Stimulated activated CD4-positive, alpha-beta T cell treated with anti-CD3 and anti-CD28 coated beads, Interleukin-1b, Interleukin-23, amount 100 ng/mL, for 4 hours (primary cell): Measurements from ENCODE around the gene VIPR2.
"Not testable (repeated sequence)": the region's sequence is repeated elsewhere in the genome, so short reads cannot be mapped to it uniquely, and the experiment has no call there.

Experiments used
- DNase-seq, 2 donors: peaks; one replicate each; pipeline ENCODE4 v3.0.0-alpha.2; 2020; ENCODE audit warnings: low read depth in 2 of 2

The VIPR2 gene

DNA sequence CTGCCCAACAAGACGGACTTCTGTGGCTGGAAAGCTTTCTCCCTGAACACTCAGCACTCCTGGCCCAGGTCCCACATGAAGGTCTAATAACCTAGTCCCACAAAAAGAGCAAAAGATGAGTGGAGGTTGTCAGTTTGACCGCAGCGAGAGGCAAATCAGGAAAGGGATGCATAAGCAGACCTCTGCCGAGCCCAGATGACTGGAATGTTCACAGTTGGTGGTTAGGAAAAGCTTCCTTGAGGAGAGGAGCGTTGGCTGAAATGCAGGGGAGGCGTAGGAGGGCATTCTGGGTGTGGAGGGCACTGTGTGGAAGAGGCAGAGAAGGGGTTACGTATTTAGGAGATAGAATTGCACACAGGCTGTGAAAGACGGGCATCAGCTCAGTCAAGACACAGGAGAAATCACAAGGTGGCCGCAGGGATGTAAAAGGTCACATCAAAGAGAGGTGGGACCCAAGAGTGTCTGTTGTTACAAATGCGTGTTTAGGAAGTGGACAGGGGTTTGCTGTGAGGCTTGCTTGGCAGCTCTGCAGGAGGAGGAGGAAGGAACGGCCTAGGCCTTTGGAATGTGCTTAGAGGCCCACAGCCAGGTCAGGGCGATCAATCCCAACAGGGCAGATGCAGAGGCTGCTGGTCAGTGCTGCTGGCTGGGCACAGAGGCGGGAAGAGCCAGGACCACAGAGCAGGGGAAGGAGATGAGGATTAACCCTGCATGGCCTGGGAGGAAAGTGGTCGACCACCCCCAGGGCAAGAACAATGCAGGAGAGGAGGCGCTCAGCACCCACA lies 133.5 kb downstream of the VIPR2 start:
- no peak for DNase-seq

DNA sequence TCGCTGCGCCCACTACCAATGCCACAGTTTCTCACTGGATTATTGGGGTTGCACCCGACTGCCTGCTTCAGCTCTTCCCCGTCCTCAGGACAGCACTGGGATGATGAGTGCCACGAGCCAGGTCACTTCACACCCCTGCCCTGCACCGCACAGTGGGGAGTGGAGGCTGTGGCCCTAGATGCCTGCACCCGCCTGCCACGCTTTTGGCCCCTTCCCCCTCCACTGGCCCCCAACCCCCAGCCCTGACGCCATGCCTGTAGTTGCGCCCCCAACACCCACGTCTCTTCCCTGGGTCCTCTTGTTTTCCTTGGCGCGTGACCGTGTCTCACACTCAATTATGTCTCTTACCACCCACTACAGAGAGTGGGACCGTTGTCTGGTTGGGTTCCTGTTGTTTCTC lies 134.3 kb downstream of the VIPR2 start:
- no peak for DNase-seq

DNA sequence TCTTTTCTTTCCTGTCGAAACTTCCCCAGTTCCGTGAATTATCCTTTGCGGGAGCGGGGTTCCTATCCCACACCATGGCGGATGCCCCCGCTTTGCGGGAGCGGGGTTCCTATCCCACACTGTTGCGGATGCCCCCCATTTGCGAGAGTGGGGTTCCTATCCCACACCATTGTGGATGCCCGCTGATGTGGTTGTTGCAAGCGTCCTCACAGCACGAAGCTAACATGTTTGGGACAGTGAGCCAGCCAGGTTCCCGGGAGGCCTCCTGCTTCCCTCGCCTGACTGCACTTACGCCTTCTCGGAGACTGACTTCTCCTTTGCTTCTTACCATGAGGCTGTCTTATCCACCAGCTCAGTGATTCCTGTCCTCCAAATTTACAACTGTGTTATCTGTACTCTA lies 134.7 kb downstream of the VIPR2 start:
- no peak for DNase-seq

DNA sequence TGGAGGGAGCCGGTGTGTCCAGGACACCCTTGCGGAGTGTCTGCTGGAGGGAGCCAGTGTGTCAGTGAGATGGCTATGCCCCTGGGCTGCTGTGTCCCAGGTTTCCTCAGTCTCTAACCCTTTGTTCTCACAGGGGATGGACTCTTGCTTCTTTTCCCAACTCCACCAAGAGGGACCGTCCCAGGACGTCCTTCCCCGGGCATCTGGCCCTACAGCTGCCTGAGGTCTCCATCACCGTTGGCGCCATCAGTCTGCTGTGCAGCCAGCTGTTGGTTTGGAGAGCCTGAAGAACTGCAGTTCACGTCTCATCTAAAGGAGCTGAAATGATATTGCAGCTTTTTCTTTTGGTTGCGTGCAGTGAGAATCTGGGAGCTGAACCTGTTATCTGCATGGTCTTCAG lies 136.2 kb downstream of the VIPR2 start:
- DNase-seq = no peak

DNA sequence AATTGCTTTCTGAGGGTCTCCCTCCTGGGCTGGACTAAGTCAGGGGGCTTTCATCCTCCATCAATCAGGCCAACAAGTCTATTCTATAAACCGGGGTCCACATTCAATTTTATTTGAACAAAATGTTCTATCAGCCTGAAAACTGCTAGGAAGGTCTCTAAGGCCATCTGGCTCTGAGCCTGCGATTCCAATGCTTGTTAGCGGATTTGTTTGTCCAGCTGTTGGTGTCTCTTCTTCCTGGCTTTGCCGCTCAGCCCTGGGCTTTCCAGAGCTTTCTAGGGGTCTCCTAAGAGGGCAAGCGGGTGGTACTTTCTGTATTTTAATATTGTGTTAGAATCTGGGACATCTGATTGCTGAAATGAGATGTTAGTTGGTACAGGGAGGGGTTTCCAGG lies 136.7 kb downstream of the VIPR2 start:
- no peak for DNase-seq

DNA sequence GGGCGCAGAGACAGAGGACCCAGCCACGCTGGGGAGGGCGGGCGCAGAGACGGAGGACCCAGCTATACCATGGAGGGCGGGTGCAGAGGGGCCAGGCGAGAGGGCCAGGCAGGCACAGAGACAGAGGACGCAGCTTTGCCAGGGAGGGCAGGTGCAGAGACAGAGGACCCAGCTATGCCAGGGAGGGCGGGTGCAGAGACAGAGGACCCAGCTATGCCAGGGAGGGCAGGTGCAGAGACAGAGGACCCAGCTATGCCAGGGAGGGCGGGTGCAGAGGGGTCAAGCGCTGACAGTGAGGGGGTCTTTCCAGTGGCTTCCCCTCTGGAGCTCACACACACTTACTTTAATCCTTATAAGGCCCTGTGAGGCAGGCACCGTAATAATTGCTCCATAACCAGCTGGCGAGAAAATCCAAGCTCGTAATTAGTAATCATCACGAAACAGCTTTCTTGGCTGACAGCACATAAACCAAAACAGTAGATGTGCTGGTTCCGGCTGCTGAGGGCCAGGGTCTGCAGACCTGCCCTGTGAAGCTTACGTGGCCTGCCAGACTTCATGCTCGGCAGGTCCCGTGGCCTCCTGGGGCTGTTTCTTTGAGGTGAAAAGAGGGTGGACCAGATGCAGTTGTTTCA lies 137.2 kb downstream of the VIPR2 start:
- DNase-seq = no peak

DNA sequence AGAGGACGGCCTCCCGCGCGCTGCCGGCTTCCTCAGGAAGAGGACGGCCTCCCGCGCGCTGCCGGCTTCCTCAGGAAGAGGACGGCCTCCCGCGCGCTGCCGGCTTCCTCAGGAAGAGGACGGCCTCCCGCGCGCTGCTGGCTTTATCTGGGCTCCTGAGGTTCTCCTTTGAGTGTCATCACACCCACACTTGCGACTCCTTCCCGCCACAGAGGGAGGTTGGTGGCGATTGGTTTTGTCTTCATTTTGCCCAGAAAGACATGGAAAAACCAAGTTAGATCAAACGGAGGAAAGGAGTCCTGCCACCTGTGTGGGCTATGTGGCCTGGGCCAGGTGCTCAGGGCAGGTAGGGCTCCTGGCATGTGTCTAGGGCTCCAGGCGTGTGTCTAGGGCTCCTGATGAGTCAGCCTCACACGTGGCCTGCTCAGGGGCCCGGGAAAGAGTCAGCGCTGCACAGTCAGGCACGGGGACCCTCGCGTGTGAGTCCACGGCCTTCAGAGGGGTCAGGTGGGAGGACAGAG lies 138.0 kb downstream of the VIPR2 start:
- no peak for DNase-seq

DNA sequence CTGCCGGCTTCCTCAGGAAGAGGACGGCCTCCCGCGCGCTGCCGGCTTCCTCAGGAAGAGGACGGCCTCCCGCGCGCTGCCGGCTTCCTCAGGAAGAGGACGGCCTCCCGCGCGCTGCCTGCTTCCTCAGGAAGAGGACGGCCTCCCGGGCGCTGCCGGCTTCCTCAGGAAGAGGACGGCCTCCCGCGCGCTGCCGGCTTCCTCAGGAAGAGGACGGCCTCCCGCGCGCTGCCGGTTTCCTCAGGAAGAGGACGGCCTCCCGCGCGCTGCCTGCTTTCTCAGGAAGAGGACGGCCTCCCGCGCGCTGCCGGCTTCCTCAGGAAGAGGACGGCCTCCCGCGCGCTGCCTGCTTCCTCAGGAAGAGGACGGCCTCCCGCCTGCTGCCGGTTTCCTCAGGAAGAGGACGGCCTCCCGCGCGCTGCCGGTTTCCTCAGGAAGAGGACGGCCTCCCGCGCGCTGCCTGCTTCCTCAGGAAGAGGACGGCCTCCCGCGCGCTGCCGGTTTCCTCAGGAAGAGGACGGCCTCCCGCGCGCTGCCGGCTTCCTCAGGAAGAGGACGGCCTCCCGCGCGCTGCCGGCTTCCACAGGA lies 138.6 kb downstream of the VIPR2 start:
- not testable (repeated sequence) for DNase-seq

DNA sequence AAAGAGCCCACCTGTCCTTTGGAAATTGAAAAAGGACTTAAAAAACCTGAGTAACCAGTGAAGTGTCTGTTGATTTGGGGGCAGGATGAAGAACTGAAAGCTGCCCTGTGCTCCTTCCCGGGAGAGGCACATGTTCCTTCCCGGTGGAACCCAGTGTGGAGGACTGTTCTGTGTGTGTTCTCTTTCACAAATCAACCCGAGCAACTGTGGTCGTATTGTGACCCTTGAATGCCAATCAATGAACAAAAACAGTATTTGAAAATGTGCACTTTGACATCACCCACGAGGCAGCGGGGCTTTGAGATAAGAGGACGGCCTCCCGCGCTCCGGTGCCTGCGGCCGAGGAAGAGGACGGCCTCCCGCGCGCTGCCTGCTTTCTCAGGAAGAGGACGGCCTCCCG lies 139.0 kb downstream of the VIPR2 start:
- no peak for DNase-seq

DNA sequence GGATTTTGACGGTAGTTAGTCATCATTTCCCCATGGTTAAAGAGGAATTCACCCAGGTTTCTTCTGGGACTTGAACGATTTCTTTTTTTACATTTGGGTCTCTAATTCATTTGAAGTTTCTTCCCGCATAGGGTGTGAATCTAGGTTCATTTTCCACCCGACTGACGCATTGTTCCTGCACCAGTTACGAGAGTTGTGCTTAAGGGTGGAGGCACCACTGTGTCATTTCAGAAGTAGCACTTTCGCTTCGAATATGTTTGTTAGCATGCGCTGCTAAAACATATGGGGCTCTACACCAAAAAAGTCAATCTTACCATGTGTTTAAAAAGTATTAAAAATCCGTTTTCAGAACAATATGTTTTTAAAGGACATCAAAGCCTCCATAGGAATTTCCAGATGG lies 140.3 kb downstream of the VIPR2 start:
- DNase-seq = no peak

DNA sequence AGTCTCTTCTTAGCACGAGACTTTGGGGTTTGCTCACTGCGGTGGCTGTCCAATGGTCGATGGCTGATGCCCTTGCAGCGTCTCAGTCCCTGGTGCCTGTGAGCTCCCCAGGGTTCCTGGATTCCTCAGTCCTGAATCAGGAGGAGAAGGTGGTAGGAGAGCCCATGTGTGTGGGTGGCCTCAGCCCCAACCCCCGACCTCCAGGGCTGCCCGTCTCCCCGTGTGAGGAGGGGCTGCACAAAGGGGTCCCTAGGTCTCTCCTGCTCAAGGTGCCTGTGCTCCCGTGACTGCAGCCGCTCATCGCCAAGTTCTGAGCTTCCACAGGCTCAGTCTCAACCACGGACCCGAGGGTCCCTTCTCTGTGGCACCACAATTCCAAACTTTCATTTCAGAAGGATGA lies 142.9 kb downstream of the VIPR2 start:
- no peak for DNase-seq

DNA sequence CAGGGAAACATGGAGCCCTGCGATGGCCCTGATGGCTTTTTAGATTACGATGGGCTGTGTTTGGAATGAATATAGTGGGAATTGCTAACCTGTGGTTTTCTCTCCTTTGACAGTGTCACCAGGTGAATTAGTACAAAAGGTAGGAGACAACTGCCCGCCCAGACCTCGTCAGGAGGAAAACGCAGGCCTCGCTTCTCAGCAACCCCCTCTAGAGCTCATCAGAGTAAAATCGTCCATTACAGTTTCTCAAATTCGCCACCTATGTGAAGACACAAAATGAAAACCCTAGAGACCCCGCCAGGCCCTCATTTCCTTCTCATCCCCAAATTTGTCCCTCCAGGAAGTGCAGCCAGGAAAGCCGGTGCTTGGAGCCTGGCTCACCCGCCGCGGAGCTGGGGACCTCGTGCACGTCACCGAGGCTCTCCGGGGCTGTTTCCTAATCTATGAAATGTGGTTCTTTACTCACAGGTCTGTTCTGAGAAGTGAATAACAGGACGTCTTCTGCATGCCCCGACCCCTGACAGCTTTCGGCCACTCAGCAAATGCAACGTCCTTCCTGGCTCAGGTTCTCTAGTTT lies 143.7 kb downstream of the VIPR2 start:
- DNase-seq = no peak

DNA sequence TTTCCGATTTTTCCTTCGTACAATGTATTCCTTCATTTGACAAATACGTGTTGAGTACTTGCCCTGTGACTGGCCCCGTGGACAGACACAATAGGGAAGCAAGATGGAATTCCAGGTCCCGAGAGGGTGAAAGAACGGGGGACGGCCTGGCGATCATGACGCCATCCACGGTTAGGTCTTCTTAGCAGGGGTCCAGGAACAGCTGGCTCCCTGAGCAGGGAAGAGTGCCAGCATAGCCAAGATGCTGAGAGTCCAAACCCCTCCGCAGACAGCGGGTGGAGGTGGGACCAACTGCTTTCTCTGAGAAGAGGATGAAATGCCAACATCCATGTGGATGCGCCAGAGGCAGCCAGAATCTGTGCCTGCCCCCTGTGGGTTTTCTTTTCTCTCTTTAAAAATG lies 144.6 kb downstream of the VIPR2 start:
- no peak for DNase-seq

DNA sequence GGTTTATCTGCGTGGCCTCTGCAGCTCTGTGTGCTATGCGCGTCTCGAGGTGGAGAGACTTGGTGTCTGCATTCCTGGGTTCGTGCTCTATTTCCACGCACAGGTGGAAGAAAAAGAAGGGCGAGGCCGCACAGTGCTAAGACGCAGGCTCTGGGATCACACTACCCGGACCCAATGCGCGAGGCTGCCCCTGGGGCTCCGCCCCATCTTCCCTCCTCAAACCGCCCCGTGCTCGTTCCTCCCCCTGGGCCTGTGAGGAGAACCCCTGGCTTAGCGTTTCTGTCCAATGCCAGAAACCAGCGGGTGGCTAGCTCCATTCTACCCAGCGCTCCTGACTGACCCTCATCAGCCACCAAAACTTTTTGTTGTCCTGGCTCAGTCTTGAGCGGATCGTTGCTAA lies 145.2 kb downstream of the VIPR2 start:
- no peak for DNase-seq

DNA sequence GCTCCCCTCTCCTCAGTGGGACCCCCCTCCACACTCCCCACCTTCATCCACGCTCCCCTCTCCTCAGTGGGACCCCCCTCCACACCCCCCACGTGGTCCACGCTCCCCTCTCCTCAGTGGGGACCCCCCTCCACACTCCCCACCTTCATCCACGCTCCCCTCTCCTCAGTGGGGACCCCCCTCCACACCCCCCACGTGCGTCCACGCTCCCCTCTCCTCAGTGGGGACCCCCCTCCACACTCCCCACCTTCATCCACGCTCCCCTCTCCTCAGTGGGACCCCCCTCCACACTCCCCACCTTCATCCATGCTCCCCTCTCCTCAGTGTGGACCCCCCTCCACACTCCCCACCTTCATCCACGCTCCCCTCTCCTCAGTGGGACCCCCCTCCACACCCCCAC lies 146.4 kb downstream of the VIPR2 start:
- DNase-seq = not testable (repeated sequence)

DNA sequence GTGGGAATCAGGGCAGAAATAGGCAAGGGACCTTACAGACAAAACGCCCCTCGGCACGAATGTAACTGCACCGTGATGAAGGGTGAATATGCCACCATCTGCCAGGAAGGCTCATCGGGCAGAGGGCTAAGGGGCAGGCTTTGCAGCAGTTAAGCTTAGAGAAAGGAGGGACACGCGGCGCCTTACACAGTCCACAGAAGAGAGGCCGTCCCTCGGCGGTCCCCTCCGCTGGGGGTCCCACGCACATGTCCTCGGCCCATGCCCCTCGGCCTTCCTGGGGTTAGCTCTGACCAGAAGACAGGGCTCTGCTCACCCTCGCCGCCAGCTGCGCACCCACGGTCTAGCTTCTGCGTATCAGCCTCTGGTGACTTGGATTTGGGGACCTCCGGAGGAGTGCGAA lies 147.2 kb downstream of the VIPR2 start:
- no peak for DNase-seq

DNA sequence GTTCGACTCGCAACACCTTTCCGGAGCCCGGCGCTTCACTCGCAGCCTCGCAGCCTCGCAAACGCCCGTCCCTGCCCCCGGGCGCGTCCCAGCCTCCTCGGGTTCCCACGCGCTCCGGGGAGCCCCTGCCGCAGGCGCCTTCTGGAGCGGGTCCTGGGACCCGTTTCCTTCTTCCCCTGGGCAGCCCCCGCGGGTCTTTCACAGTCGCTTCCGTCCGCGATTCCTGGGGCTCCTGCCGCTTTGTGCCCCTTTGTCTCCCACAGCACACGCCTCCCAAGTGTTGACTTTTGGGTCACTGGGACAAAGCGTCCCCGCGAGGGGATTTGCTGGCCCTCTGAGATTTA lies 147.6 kb downstream of the VIPR2 start:
- no peak for DNase-seq

DNA sequence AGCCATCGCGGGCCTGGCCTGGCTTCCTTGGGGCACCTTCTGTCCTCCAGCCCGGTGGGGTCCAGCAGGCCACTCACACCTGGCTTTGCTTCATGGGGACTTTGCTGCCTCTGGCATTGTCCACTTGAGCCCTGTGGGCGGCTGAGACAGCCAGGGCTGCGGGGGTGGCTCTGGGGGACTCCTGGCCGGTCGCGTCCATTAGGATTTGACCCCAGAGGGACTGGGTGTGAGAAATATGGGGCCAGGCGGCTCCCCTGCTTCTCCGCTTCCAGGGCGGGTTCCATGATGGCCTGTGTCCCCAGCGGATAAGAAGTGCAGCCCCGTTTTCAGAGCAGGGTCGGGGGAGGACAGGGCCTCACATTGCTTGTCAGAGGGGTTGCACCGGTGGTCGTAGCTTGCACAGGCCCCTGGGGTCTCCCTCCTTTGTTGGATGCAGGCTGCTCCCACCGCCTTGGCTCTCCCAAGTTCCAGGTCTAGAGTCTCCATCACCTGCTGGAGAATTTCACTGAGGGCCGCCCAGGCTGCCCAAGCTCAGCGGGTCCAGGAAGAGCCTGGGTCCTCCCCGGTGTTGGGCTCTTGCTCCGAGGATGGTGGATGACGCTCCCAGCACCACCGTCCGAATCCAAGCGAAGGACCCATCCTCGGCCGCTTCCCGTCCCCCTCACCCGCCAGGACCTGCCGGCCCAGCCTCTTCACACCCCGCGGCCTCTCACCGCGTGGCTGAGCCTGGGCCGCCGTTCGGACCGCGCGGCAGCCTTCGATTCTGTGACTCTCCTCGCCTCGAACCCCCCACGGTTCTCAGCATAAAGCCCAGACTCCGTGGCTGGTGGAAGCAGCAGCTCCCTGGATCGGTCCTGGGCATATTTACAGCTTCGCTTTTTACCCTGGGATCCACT lies 148.2 kb downstream of the VIPR2 start:
- DNase-seq = no peak

DNA sequence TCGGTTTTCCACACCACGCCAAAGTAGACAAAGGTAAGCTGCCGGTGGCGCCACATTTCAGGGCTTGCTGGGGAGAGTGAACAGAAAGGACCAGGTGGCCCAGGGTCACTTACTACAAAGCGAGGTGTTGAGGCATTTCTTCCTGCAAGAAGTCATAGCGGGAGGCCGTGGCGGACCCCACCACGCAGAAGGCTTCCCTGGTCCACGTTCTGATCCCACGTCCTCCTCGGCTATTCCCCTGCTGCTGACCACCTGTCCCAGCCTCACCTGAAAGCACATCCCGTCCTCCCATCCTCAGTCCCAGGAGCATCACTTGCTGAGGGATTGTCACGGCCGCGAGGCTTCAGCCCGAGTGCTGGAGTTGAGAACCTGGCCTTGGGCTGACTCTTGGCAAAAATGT lies 149.2 kb downstream of the VIPR2 start:
- no peak for DNase-seq

DNA sequence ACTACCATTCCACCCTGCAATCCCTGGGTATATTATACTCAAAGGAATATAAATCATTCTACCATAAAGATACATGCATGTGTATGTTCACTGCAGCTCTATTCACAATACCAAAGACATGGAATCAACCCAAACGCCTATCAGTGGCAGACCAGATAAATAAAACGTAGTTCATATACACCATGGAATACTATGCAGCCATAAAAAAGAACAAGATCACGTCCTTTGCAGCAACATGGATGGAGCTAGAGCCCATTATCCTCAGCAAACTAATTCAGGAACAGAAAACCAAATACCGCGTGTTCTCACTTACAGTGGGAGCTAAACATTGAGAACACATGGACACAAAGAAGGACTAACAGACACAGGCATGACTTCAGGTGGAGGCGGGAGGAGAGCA lies 150.0 kb downstream of the VIPR2 start:
- no peak for DNase-seq

DNA sequence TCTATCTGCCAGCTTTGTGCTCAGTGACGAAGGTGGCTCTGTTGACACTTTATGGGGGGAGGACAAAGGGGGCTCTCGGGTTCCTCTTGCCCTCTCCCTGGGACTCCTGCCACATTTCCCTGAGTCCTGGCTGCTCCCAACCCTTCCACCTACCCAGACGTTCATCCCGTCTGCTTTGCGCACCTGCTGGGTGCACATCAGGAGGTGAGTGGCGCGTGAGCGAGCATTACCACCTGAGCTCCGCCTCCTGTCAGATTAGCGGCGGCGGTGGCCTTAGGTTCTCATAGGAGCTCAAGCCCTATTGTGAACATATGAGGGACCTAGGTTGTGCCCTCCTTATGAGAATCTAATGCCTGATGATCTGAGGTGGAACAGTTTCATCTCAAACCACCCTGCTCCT lies 151.1 kb downstream of the VIPR2 start:
- DNase-seq = no peak

DNA sequence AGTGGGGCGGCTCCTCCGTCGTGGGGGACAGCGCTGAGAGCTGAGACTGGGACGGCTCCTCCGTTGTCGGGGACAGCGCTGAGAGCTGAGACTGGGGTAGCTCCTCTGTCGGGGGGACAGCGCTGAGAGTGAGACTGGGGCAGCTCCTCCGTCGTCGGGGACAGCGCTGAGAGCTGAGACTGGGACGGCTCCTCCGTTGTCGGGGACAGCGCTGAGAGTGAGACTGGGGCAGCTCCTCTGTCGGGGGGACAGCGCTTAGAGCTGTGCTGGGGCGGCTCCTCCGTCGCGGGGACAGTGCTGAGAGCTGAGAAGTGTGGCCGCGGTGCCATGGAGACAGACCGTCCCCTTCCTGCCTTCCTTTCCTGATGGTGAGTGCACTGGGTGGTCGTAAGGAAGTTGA lies 151.9 kb downstream of the VIPR2 start:
- DNase-seq = no peak
